Measurements from ENCODE around the gene CFAP161.

- TF ChIP-seq CTCF (IDR thresholded peaks at IDR 0.05; ENCODE audit: low read length) (no peak), EZH2 (optimal IDR thresholded peaks at IDR 0.05; ENCODE audit: low read depth, low read length) (no peak), EZH2phosphoT487 (IDR thresholded peaks at IDR 0.05; ENCODE audit: low read length) (no peak)
These were observed 28.5 kb upstream of the CFAP161 start for GRCh38 chr15:81105545-81105944.
